AG09309 (cell line): ENCODE results near the gene TRPV3.

ENCODE experiments used
- DNase-seq: peaks from one replicate; pipeline ENCODE4 v3.0.0-alpha.2; 2010; ENCODE audit warnings: low read depth
- H3K4me3 ChIP-seq: 2 replicates; pipeline ENCODE4 v1.5.1; 2011; ENCODE audit warnings: mild to moderate bottlenecking, low read depth, low read length, moderate library complexity; ENCODE audit not compliant: control insufficient read depth
- TF ChIP-seq, protein P1 (sequence below): IDR thresholded peaks from 2 replicates; pipeline ENCODE4 v1.5.1; 2011; ENCODE audit warnings: mild to moderate bottlenecking, low read depth, low read length, inconsistent platforms; ENCODE audit not compliant: insufficient read depth, control insufficient read depth; ENCODE audit errors: missing control alignments

TRPV3 gene

DNA sequence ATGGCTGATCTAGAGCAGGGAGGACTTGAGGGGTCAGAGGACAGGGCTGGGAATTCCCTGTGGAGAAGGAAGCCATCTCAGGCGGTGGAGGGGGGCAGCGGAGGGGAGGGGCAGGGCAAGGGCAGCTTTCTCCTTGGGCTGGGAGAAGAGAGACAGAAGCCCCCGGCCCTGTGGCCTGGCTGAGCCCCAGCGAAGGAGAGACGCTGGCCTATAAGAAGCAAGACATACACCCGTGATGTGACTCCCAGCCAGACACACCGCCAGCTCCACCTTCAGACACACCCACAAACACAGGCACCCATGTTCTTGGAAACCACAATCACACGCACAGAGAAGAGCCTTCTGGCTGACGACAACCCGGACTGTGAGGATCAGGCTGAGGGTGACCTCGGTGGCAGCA lies 10.0 kb downstream of the TRPV3 start:
- TF ChIP-seq, protein P1, sequence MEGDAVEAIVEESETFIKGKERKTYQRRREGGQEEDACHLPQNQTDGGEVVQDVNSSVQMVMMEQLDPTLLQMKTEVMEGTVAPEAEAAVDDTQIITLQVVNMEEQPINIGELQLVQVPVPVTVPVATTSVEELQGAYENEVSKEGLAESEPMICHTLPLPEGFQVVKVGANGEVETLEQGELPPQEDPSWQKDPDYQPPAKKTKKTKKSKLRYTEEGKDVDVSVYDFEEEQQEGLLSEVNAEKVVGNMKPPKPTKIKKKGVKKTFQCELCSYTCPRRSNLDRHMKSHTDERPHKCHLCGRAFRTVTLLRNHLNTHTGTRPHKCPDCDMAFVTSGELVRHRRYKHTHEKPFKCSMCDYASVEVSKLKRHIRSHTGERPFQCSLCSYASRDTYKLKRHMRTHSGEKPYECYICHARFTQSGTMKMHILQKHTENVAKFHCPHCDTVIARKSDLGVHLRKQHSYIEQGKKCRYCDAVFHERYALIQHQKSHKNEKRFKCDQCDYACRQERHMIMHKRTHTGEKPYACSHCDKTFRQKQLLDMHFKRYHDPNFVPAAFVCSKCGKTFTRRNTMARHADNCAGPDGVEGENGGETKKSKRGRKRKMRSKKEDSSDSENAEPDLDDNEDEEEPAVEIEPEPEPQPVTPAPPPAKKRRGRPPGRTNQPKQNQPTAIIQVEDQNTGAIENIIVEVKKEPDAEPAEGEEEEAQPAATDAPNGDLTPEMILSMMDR = no peak
- DNase-seq = no peak
- H3K4me3 ChIP-seq = no peak overlapping the region

DNA sequence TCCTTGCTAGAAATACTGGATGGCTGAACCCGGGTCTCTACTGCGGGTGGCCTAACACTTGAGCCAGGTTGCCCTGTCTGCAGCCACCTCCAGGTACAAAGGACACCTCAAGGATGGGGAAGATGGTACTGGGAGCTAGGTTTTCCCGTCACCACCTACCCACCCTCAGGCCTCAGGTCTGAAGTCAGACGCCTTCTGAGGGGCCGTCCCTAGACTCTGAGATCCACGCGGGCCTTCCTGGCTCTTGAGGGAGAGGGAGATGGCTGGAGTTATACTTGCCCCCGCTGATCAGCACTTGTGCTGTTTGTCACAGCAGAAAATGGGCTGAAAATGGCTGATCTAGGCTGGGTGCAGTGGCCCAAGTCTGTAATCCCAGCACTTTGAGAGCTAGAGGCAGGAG lies 10.6 kb downstream of the TRPV3 start:
- TF ChIP-seq, protein P1 = no peak
- H3K4me3 ChIP-seq = no peak overlapping the region
- DNase-seq = no peak

DNA sequence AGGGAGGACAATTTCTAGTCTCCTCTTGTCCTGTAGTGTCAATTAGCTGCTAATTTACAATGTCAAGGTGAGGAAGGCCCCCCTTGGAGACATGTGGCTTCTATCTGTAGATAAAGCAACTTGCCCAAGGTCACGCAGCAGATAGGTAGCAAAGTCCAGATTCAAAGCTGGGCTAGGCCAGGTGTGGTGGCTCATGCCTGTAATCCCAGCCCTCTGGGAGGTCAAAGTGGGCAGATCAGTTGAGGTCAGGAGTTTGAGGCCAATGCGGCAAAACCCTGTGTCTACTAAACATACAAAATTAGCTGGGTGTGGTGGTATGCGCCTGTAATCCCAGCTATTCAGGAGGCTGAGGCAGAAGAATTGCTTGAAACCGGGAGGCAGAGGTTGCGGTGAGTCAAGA lies 11.1 kb downstream of the TRPV3 start:
- DNase-seq = no peak
- no peak overlapping the region for H3K4me3 ChIP-seq
- TF ChIP-seq, protein P1 = no peak

DNA sequence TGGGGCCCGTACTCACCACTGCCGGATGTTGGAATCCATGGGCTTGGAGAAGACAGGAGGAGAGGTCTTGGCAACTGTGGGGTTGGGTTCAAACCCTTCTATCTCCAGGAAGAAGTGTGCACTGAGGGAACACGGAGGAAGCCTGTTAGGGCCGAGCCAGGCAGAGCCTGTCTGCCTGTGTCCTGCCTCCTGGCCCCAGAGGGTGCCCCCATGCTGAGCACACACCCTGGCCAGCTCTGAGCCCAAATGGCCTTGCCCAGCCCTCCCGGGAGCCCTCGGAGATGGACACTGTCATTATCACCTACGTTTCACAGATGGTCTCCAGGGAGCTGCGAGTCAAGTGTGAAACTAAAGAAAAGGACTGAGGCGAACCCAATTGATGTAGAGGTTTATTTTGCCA lies 12.5 kb downstream of the TRPV3 start:
- no peak overlapping the region for H3K4me3 ChIP-seq
- TF ChIP-seq, protein P1 = no peak
- no peak for DNase-seq

DNA sequence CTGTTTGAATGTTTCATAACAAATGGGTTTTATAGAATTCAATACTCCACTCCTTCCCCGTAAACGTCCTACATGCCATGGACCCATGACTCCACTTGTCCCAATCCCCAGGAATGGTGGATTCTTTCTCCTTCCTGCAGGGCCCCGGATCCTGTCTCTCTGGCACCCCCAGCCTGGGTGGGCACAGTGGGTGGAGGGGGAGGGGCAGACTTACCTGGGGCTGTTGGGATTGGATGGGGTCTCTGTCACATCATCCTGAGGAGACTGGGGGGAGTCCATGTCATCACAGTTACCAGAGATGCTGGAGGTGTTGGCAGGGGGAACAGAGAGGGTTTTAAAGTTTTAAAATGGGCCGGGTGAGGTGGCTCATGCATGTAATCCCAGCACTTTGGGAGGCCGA lies 13.2 kb downstream of the TRPV3 start:
- TF ChIP-seq, protein P1 = no peak

DNA sequence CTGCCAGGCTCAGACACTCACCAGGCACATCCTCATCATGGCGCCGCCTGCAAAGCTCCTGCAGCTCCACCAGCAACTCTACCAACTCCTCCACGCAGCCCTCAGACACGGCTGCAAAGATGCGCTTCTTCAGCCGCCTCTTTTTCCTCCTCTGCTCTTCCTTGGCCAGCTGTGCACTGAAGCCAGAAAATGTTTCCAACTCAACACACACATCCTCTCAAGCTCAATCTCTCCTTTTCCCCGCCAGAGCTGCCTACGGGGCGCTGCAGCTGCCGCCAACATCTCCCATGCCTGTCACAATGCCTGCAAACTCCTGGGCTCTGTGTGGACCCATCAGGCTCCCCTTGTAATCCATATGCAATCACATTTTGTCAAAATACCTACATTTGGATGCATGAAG lies 14.2 kb downstream of the TRPV3 start:
- no peak for DNase-seq
- H3K4me3 ChIP-seq = no peak overlapping the region
- TF ChIP-seq, protein P1 = no peak

More for the DNA sequence above, 13.2 kb downstream of the TRPV3 start:
- no peak for DNase-seq
- H3K4me3 ChIP-seq = no peak overlapping the region
